HEK293 (cell line): Measurements from ENCODE around the gene FLRT2.

Experiments
- CTCF ChIA-PET: fragments of 350-600 bp; formaldehyde crosslinking; extraction: SDS; loops from one replicate; lab custom pipeline; 2021; ENCODE audit warnings: antibody characterized with exemption; lab: Yijun Ruan, JAX
- POLR2A ChIA-PET: fragments of 300-600 bp; formaldehyde crosslinking; extraction: SDS; loops from one replicate; lab custom pipeline; 2020; ENCODE audit warnings: antibody characterized with exemption, inconsistent platforms; lab: Yijun Ruan, JAX
- H3K27ac ChIP-seq: fragments of 200-500 bp; sonication (Bioruptor generic); 2 replicates; pipeline ENCODE4 v1.5.1; 2014; ENCODE audit warnings: low read depth, low read length, control low read depth, inconsistent platforms; ENCODE audit errors: extremely low read depth
- H3K36me3 ChIP-seq, 2 experiments: fragments of 200-500 bp in 1 of 2; sonication (Bioruptor generic) in 1 of 2; 1 replicate in 1 of 2; 2 replicates in 1 of 2; pipeline ENCODE4 v1.5.1; 2014 to 2017; ENCODE audit warnings: inconsistent platforms in 2 of 2, low read length in 2 of 2; ENCODE audit not compliant: control insufficient read depth in 2 of 2, insufficient read depth in 1 of 2
- H3K4me1 ChIP-seq: fragments of 200-500 bp; sonication (Bioruptor generic); 2 replicates; pipeline ENCODE4 v1.5.1; 2014; ENCODE audit warnings: mild to moderate bottlenecking, low read length, inconsistent platforms; ENCODE audit not compliant: control insufficient read depth, insufficient read depth
- H3K4me3 ChIP-seq: 2 replicates; pipeline ENCODE4 v1.5.1; 2011; ENCODE audit warnings: low read depth, mild to moderate bottlenecking, control low read depth, low read length, moderate library complexity
- H3K9me3 ChIP-seq: fragments of 200-500 bp; sonication (Bioruptor generic); 2 replicates; pipeline ENCODE4 v1.5.1; 2014; ENCODE audit warnings: low read depth, low read length, inconsistent platforms; ENCODE audit not compliant: control insufficient read depth, insufficient read depth
- FEZF1 ChIP-seq: fragments of 450-650 bp; formaldehyde crosslinking; IDR thresholded peaks from 2 replicates; pipeline ENCODE4 v1.5.1; 2016; ENCODE audit warnings: missing biosample characterization, missing genetic modification characterization
- KLF10 ChIP-seq: fragments of 450-650 bp; IDR thresholded peaks from 2 replicates; pipeline ENCODE4 v1.5.1; 2018; ENCODE audit warnings: missing biosample characterization, mild to moderate bottlenecking, missing genetic modification characterization
- MEIS1 ChIP-seq: sonication (generic); formaldehyde crosslinking; IDR thresholded peaks from 2 replicates; pipeline ENCODE4 v1.8.1; 2022; ENCODE audit warnings: missing genetic modification reagents, mild to moderate bottlenecking, borderline replicate concordance
- MYNN ChIP-seq: fragments of 450-650 bp; formaldehyde crosslinking; IDR thresholded peaks from 2 replicates; pipeline ENCODE4 v1.5.1; 2016; ENCODE audit warnings: missing biosample characterization, missing genetic modification characterization, borderline replicate concordance
- ZBTB48 ChIP-seq: fragments of 450-650 bp; formaldehyde crosslinking; IDR thresholded peaks from 2 replicates; pipeline ENCODE4 v1.5.1; 2016; ENCODE audit warnings: missing biosample characterization, missing genetic modification characterization
- ZBTB49 ChIP-seq: fragments of 450-650 bp; formaldehyde crosslinking; IDR thresholded peaks from 2 replicates; pipeline ENCODE4 v1.5.1; 2016; ENCODE audit warnings: missing biosample characterization, missing genetic modification characterization, low read depth
- ZEB2 ChIP-seq: fragments of 450-650 bp; formaldehyde crosslinking; IDR thresholded peaks from 2 replicates; pipeline ENCODE4 v1.5.1; 2016; ENCODE audit warnings: missing biosample characterization, missing genetic modification characterization
- ZNF202 ChIP-seq: fragments of 450-650 bp; formaldehyde crosslinking; IDR thresholded peaks from 2 replicates; pipeline ENCODE4 v1.5.1; 2016; ENCODE audit warnings: missing biosample characterization, missing genetic modification characterization, borderline replicate concordance
- ZNF223 ChIP-seq: fragments of 450-650 bp; formaldehyde crosslinking; IDR thresholded peaks from 2 replicates; pipeline ENCODE4 v1.5.1; 2016; ENCODE audit warnings: missing biosample characterization, missing genetic modification characterization
- ZNF24 ChIP-seq: fragments of 450-650 bp; formaldehyde crosslinking; IDR thresholded peaks from 2 replicates; pipeline ENCODE4 v1.5.1; 2016; ENCODE audit warnings: missing biosample characterization, missing genetic modification characterization
- ZNF266 ChIP-seq: fragments of 450-650 bp; formaldehyde crosslinking; IDR thresholded peaks from 2 replicates; pipeline ENCODE4 v1.5.1; 2016; ENCODE audit warnings: missing biosample characterization, missing genetic modification characterization, low read depth
- ZNF274 ChIP-seq, 2 experiments: fragments of 200-500 bp in 1 of 2; fragments of 450-650 bp in 1 of 2; sonication (Bioruptor generic) in 1 of 2; formaldehyde crosslinking in 1 of 2; IDR thresholded peaks; 2 replicates each; pipeline versions ENCODE4 v1.5.1 to v1.6.1; 2014 to 2016; ENCODE audit warnings: borderline replicate concordance in 1 of 2, inconsistent platforms in 1 of 2, low read length in 1 of 2, missing biosample characterization in 1 of 2, missing genetic modification characterization in 1 of 2
- ZNF416 ChIP-seq: fragments of 450-650 bp; formaldehyde crosslinking; IDR thresholded peaks from 2 replicates; pipeline ENCODE4 v1.5.1; 2016; ENCODE audit warnings: missing biosample characterization, missing genetic modification characterization
- ZNF433 ChIP-seq: fragments of 450-650 bp; formaldehyde crosslinking; IDR thresholded peaks from 2 replicates; pipeline ENCODE4 v1.5.1; 2016; ENCODE audit warnings: missing biosample characterization, missing genetic modification characterization, low read depth
- ZNF530 ChIP-seq: fragments of 450-650 bp; formaldehyde crosslinking; IDR thresholded peaks from 2 replicates; pipeline ENCODE4 v1.5.1; 2016; ENCODE audit warnings: low read depth, missing biosample characterization, missing genetic modification characterization
- ZNF561 ChIP-seq: fragments of 450-650 bp; IDR thresholded peaks from 2 replicates; pipeline ENCODE4 v1.5.1; 2018; ENCODE audit warnings: missing biosample characterization, missing genetic modification characterization, borderline replicate concordance
- ZNF623 ChIP-seq: fragments of 450-650 bp; formaldehyde crosslinking; IDR thresholded peaks from 2 replicates; pipeline ENCODE4 v1.5.1; 2016; ENCODE audit warnings: missing biosample characterization, missing genetic modification characterization
- ZNF645 ChIP-seq: fragments of 450-650 bp; formaldehyde crosslinking; IDR thresholded peaks from 2 replicates; pipeline ENCODE4; 2016; ENCODE audit warnings: missing biosample characterization, missing genetic modification characterization
- ZNF707 ChIP-seq: fragments of 450-650 bp; formaldehyde crosslinking; IDR thresholded peaks from 2 replicates; pipeline ENCODE4 v1.5.1; 2016; ENCODE audit warnings: missing biosample characterization, missing genetic modification characterization
- ZNF747 ChIP-seq: fragments of 450-650 bp; formaldehyde crosslinking; IDR thresholded peaks from 2 replicates; pipeline ENCODE4 v1.5.1; 2016; ENCODE audit warnings: missing biosample characterization, missing genetic modification characterization
- ZNF76 ChIP-seq: fragments of 450-650 bp; formaldehyde crosslinking; IDR thresholded peaks from 2 replicates; pipeline ENCODE4; 2016; ENCODE audit warnings: low read depth, missing biosample characterization, missing genetic modification characterization, borderline replicate concordance
- ZNF791 ChIP-seq: fragments of 450-650 bp; formaldehyde crosslinking; IDR thresholded peaks from 2 replicates; pipeline ENCODE4 v1.5.1; 2016; ENCODE audit warnings: missing biosample characterization, missing genetic modification characterization
- ZNF830 ChIP-seq: fragments of 450-650 bp; IDR thresholded peaks from 2 replicates; pipeline ENCODE4 v1.5.0; 2018; ENCODE audit warnings: missing biosample characterization, missing genetic modification characterization, low read depth, mild to moderate bottlenecking, moderate library complexity
- ZNF837 ChIP-seq: fragments of 450-650 bp; formaldehyde crosslinking; IDR thresholded peaks from 2 replicates; pipeline ENCODE4 v1.5.1; 2016; ENCODE audit warnings: missing biosample characterization, missing genetic modification characterization
- ZNF843 ChIP-seq: fragments of 450-650 bp; formaldehyde crosslinking; IDR thresholded peaks from 2 replicates; pipeline ENCODE4 v1.5.1; 2016; ENCODE audit warnings: missing biosample characterization, missing genetic modification characterization

The FLRT2 gene

DNA sequence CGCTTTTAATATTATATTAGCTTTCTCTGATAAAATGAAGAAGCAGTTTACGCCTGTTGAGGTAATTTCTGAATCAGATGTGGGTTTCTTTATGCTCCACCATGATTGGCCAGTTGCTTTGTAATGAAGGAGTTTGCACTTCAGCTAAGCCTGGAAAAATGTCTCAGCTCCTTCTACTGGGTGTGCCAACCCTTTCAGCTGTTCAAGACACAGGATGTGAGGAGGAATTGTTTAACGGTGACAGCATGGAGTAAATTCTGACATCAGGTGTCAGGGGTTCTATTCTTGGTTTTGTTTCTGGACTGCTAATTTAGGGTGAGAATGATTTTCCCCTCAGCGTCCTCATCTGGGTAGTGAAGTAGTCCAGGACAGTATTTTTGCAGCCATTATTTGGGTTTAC, 43.5 kb downstream of the FLRT2 start:
- Histone ChIP-seq H3K9me3 (no peaks in the 10 kb centered on the region), H3K36me3 (no peaks in the 10 kb centered on the region), H3K27ac (no peak overlapping the region), H3K4me1 (peaks cover 30% of the 10 kb centered on the region), H3K4me3 (no peak overlapping the region)
- POLR2A ChIA-PET, result no interaction called here
- CTCF ChIA-PET, result interaction anchor here (0.6 kb wide), 1 partner anchor 233 kb away, joined by 3 read pairs; no protein-coding TSS in a partner anchor
- TF ChIP-seq ZNF416, result no peak

DNA sequence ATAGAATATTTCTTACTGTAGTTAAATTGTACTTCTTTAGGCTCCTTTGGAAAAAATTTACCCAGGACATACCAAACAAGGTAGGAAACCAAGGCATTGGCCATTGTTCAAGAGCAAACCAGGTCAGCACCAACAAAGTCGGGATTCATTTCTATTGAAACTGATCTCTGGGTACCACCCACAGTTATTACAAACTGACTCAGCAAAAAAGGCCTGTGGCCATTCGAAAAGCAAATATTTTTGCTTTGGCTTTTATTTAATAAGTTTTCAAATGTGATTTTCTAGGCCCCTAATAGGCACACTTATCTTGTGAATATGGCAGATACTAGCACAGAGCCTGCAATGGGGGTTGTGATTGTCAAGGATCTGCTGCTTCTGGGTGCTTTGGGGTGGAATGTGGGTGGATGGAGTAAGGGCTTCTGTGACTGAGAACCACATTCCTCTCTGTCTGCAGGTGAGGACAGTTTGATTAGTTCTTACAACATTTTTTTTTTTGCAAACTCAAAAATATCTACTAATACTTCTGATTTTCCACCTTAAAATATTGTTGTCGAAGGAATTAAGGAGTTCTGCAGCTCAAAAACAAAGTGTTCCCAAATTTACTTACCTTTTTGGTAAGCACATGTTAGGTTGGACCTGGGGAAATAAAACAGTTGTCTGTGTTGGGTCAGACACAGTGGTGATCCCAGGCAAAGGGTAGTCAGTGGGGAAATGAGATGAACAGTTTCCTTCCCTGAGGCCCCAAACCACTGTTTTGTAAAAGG, 45.1 kb downstream of the FLRT2 start:
- CTCF ChIA-PET, result no interaction called here
- peaks cover 25% of the 10 kb centered on the region for H3K4me1 ChIP-seq
- H3K27ac ChIP-seq, result no peak overlapping the region
- H3K9me3 ChIP-seq, result no peaks in the 10 kb centered on the region
- no peaks in the 10 kb centered on the region for H3K36me3 ChIP-seq
- POLR2A ChIA-PET, result no interaction called here
- H3K4me3 ChIP-seq, result no peak overlapping the region
- no peak for TF ChIP-seq KLF10 (tag by site-specific recombination)
- TF ChIP-seq ZNF24 (tag by site-specific recombination), result no peak
- no peak for TF ChIP-seq ZNF707 (tag by site-specific recombination)
- no peak for TF ChIP-seq MYNN
- TF ChIP-seq ZNF623 (tag by site-specific recombination), result no peak
- no peak for TF ChIP-seq MEIS1
- no peak for TF ChIP-seq ZNF433 (tag by site-specific recombination)
- no peak for TF ChIP-seq ZNF837 (tag by site-specific recombination)
- TF ChIP-seq, all 188 proteins: peak for 0

GRCh38 chr14:85575617-85575898, 45.6 kb downstream of the FLRT2 start:
- POLR2A ChIA-PET, result interaction anchor here (0.6 kb wide), 2 partner anchors 43 to 252 kb away, joined by 4 read pairs; no protein-coding TSS in a partner anchor
- H3K27ac ChIP-seq, result no peak overlapping the region
- TF ChIP-seq ZNF830 (tag by site-specific recombination), result no peak
- no peak for TF ChIP-seq ZNF843 (tag by site-specific recombination)
- no peak for TF ChIP-seq ZNF76 (tag by site-specific recombination)
- no peak for TF ChIP-seq ZNF791 (tag by site-specific recombination)
- no peak for TF ChIP-seq ZEB2 (tag by site-specific recombination)
- TF ChIP-seq ZNF274 (IDR thresholded peaks at IDR 0.05; ENCODE audit: low read length), result no peak
- no peak for TF ChIP-seq ZNF274 (tag by site-specific recombination; IDR thresholded peaks at IDR 0.05; ENCODE audit: borderline replicate concordance)
- no peak for TF ChIP-seq ZNF561 (tag by site-specific recombination)
- TF ChIP-seq ZBTB49 (tag by site-specific recombination), result no peak
- TF ChIP-seq ZNF530 (tag by site-specific recombination), result no peak
- no peak for TF ChIP-seq ZNF202 (tag by site-specific recombination)
- no peak for TF ChIP-seq MYNN
- TF ChIP-seq ZNF223 (tag by site-specific recombination), result no peak
- TF ChIP-seq ZNF645 (tag by site-specific recombination), result no peak
- no peak for TF ChIP-seq ZNF747 (tag by site-specific recombination)
- no peak for TF ChIP-seq FEZF1
- no peak for TF ChIP-seq ZNF266 (tag by site-specific recombination)
- no peak for TF ChIP-seq ZBTB48 (tag by site-specific recombination)

More at GRCh38 chr14:85575617-85575898, 45.6 kb downstream of the FLRT2 start:
- no peaks in the 10 kb centered on the region for H3K9me3 ChIP-seq
- no peaks in the 10 kb centered on the region for H3K36me3 ChIP-seq
- H3K4me3 ChIP-seq, result no peak overlapping the region
- H3K4me1 ChIP-seq, result peaks cover 25% of the 10 kb centered on the region
- CTCF ChIA-PET, result interaction anchor here (0.8 kb wide), 1 partner anchor 12 kb away, joined by 3 read pairs; no protein-coding TSS in a partner anchor
